Measurements from ENCODE around the gene DCTPP1. TPM values are rescaled to one million over a fixed set of nuclear protein-coding genes. Genes with fewer than 3 reads are reported as not detected.
"Not testable (repeated sequence)": the region's sequence is repeated elsewhere in the genome, so short reads cannot be mapped to it uniquely, and the experiment has no call there.

DCTPP1 gene
- total RNA-seq, 6 experiments from 2014 or later: 24.9 to 37.9 (median 28.5) TPM

GRCh38 chr16:30473231-30474073 is 43.6 kb upstream of the DCTPP1 start:
- TF ChIP-seq, protein P1, sequence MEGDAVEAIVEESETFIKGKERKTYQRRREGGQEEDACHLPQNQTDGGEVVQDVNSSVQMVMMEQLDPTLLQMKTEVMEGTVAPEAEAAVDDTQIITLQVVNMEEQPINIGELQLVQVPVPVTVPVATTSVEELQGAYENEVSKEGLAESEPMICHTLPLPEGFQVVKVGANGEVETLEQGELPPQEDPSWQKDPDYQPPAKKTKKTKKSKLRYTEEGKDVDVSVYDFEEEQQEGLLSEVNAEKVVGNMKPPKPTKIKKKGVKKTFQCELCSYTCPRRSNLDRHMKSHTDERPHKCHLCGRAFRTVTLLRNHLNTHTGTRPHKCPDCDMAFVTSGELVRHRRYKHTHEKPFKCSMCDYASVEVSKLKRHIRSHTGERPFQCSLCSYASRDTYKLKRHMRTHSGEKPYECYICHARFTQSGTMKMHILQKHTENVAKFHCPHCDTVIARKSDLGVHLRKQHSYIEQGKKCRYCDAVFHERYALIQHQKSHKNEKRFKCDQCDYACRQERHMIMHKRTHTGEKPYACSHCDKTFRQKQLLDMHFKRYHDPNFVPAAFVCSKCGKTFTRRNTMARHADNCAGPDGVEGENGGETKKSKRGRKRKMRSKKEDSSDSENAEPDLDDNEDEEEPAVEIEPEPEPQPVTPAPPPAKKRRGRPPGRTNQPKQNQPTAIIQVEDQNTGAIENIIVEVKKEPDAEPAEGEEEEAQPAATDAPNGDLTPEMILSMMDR (IDR thresholded peaks at IDR 0.05): no peak
- H3K4me1 Mint-ChIP-seq (ENCODE audit: low read depth): no peaks in the 10 kb centered on the region
- H3K36me3 Mint-ChIP-seq (ENCODE audit: low read depth): no peaks in the 10 kb centered on the region
- H3K4me3 Mint-ChIP-seq: no peak overlapping the region
- no peak overlapping the region for H3K27ac Mint-ChIP-seq
- no peak for DNase-seq
- no peaks in the 10 kb centered on the region for H3K9me3 Mint-ChIP-seq
- peaks cover 29% of the 10 kb centered on the region for H3K27me3 Mint-ChIP-seq (ENCODE audit: insufficient read depth)

DNA sequence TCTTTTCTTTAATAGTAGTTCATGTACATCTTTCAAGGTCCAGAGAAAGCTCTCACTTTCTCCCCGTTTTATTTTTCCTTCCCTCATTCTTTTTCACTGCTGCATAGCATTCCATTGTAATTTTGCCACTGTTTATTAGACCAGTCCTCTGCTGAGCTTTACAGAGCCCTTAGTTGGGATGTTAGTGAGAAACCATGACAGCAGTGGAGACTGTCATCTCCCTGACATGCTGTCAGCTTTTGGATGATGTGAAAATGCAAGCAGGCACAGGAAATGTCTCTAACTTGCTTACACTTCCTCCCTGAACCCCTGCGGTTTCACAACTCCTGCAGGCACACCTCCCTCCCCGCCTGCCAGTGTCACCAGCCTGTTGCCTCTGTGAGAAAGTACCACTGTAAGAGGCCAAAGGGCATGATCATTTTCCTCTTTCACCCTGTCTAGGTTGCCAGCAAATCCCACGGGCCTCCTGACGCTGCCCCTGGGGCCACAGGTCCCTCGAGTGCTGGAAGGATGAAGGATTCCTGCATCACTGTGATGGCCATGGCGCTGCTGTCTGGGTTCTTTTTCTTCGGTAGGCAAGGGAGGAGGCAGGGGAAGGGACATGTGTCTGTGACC is 42.6 kb upstream of the DCTPP1 start, which contains the start of gene ITGAL:
TSS of gene ITGAL (plus strand) at position 415 of the 615 bp plus-strand sequence. CDS start at position 511, 96 bp downstream.
- no peak within 1 kb of the TSS for H3K4me3 Mint-ChIP-seq
- no peaks in the 10 kb centered on the region for H3K4me1 Mint-ChIP-seq (ENCODE audit: low read depth)
- TF ChIP-seq, protein P1 (IDR thresholded peaks at IDR 0.05): no peak
- H3K36me3 Mint-ChIP-seq (ENCODE audit: low read depth): no peaks in the 10 kb centered on the region
- no peaks in the 10 kb centered on the region for H3K9me3 Mint-ChIP-seq
- peaks cover 22% of the 10 kb centered on the region for H3K27me3 Mint-ChIP-seq (ENCODE audit: insufficient read depth)
- DNase-seq: no peak
- H3K27ac Mint-ChIP-seq: no peak within 1 kb of the TSS

DNA sequence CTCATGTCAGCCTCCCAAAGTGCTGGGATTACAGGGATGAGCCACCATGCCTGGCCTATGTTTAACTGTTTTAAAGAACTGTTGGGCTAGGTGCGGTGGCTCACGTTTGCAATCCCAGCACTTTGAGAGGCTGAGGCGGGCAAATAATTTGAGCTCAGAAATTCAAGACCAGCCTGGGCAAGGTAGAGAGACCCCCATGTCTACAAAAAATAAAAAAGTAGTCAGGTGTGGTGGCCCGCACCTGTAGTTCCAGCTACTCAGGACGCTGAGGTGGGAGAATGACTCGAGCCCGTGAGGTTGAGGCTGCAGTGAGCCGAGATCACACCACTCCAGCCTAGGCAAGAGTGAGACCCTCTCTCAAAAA is 40.8 kb upstream of the DCTPP1 start:
- Mint-ChIP-seq H3K36me3 (ENCODE audit: low read depth) (no peaks in the 10 kb centered on the region), H3K27me3 (ENCODE audit: insufficient read depth) (peaks cover 18% of the 10 kb centered on the region), H3K4me1 (ENCODE audit: low read depth) (no peaks in the 10 kb centered on the region), H3K4me3 (no peak overlapping the region), H3K9me3 (no peaks in the 10 kb centered on the region), H3K27ac (no peak overlapping the region)
- TF ChIP-seq, protein P1 (IDR thresholded peaks at IDR 0.05): no peak
- no peak for DNase-seq

DNA sequence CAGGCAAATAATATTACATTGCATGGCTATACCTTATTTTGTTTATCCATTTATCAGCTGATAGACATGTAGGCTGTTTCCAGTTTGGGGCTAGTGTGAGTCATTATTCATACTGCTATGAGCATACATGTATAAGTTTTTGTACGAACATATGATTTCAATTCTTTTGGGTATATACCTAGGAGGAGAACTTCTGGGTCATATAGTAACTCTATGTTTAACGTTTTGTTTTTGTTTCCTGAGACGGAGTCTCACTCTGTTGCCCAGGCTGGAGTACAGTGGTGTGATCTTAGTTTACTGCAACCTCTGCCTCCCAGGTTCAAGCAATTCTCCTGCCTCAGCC is 40.3 kb upstream of the DCTPP1 start:
- Mint-ChIP-seq H3K27ac (no peak overlapping the region), H3K9me3 (no peaks in the 10 kb centered on the region), H3K4me1 (ENCODE audit: low read depth) (no peaks in the 10 kb centered on the region), H3K27me3 (ENCODE audit: insufficient read depth) (peaks cover 18% of the 10 kb centered on the region), H3K36me3 (ENCODE audit: low read depth) (no peaks in the 10 kb centered on the region), H3K4me3 (no peak overlapping the region)
- TF ChIP-seq, protein P1 (IDR thresholded peaks at IDR 0.05): no peak
- no peak for DNase-seq

GRCh38 chr16:30464078-30464477 is 34.2 kb upstream of the DCTPP1 start:
- no peak for DNase-seq
- Mint-ChIP-seq H3K4me1 (ENCODE audit: low read depth) (no peaks in the 10 kb centered on the region), H3K27me3 (ENCODE audit: insufficient read depth) (peaks cover 10% of the 10 kb centered on the region), H3K4me3 (no peak overlapping the region), H3K27ac (no peak overlapping the region), H3K9me3 (no peaks in the 10 kb centered on the region), H3K36me3 (ENCODE audit: low read depth) (no peaks in the 10 kb centered on the region)
- TF ChIP-seq, protein P1 (IDR thresholded peaks at IDR 0.05): no peak

DNA sequence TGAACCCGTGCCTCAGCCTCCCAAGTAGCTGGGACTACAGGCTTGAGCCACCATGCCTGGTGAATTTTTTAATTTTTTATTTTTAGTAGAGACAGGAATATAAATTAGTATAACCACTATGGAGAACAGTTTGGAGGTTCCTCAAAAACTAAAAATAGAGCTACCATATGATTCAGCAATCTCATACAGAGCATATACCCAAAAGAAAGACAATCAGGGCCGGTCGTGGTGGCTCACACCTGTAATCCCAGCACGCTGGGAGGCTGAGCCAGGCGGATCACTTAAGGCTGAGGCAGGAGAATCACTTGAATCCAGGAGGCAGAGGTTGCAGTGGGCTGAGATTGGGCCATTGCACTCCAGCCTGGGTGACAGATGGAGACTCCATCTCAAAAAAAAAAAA is 31.6 kb upstream of the DCTPP1 start:
- peaks cover 10% of the 10 kb centered on the region for H3K27me3 Mint-ChIP-seq (ENCODE audit: insufficient read depth)
- not testable (repeated sequence) for H3K36me3 Mint-ChIP-seq (ENCODE audit: low read depth); H3K27ac Mint-ChIP-seq; H3K9me3 Mint-ChIP-seq; H3K4me3 Mint-ChIP-seq; DNase-seq; H3K4me1 Mint-ChIP-seq (ENCODE audit: low read depth)
